LHCN-M2 (cell line): ENCODE data around the gene PCDHGA4. TPM values are rescaled to one million over a fixed set of nuclear protein-coding genes. Genes with fewer than 3 reads are reported as not detected.
"Not testable (repeated sequence)": the region's sequence is repeated elsewhere in the genome, so short reads cannot be mapped to it uniquely, and the experiment has no call there.

ENCODE experiments used
- DNase-seq: peaks from one replicate; pipeline ENCODE4 v3.0.0-alpha.2; 2012; ENCODE audit warnings: low read depth
- polyA plus RNA-seq: library from polyadenylated mRNA; unstranded; fragments of >200 nt; gene quantifications from one replicate; pipeline ENCODE4 v1.2.1, GENCODE V29; 2012; ENCODE audit warnings: missing spikeins
- total RNA-seq: library from RNA; depleted of rRNA; stranded (reverse); fragments of >200 nt; gene quantifications from 2 replicates; pipeline ENCODE4 v1.2.3, GENCODE V29; 2014; rRNA removed

Gene PCDHGA4
- 3.9 and 4.4 TPM in 2 replicates for total RNA-seq
- 2.0 TPM for polyA plus RNA-seq

GRCh38 chr5:141354900-141355469 is at the start of gene PCDHGA4:
PCDHGA4 (plus strand) TSS chr5:141355021; CDS start chr5:141355108, 87 bp downstream.
- peak; percentile 12 for DNase-seq

GRCh38 chr5:141306630-141307029 is 48.2 kb upstream of the PCDHGA4 start:
- no peak for DNase-seq

- no peak for DNase-seq
Measured at GRCh38 chr5:141313711-141314110, 41.1 kb upstream of the PCDHGA4 start.

- not testable (repeated sequence) for DNase-seq
Measured at GRCh38 chr5:141316963-141317362, 37.9 kb upstream of the PCDHGA4 start.

GRCh38 chr5:141319202-141319601 is 35.6 kb upstream of the PCDHGA4 start:
- peak; percentile 10 for DNase-seq

- no peak for DNase-seq
Measured at GRCh38 chr5:141319699-141320098, 35.1 kb upstream of the PCDHGA4 start.

- DNase-seq, result peak; percentile 93
Measured at GRCh38 chr5:141320225-141321169, 34.3 kb upstream of the PCDHGA4 start, which contains the start of gene TAF7. TAF7 (minus strand) TSS chr5:141320784; CDS start chr5:141320044, 740 bp downstream.

- DNase-seq, result no peak
Measured at GRCh38 chr5:141322261-141322660, 32.6 kb upstream of the PCDHGA4 start.

GRCh38 chr5:141326088-141326854 is 28.6 kb upstream of the PCDHGA4 start:
- DNase-seq, result peak; percentile 69

- peak; percentile 13 for DNase-seq
Measured at GRCh38 chr5:141328231-141328630, 26.6 kb upstream of the PCDHGA4 start.

- peak; percentile 76 for DNase-seq
Measured at GRCh38 chr5:141330299-141331080, 24.3 kb upstream of the PCDHGA4 start, which contains the start of gene PCDHGA1. PCDHGA1 (plus strand) TSS chr5:141330514.

GRCh38 chr5:141332571-141332970 is 22.2 kb upstream of the PCDHGA4 start:
- DNase-seq, result not testable (repeated sequence)

- DNase-seq, result peak; percentile 25
Measured at GRCh38 chr5:141338538-141339306, 16.1 kb upstream of the PCDHGA4 start, which contains the start of gene PCDHGA2. PCDHGA2 (plus strand) TSS chr5:141338760.

- not testable (repeated sequence) for DNase-seq
Measured at GRCh38 chr5:141340781-141341354, 14.0 kb upstream of the PCDHGA4 start.

- no peak for DNase-seq
Measured at GRCh38 chr5:141342773-141343172, 12.0 kb upstream of the PCDHGA4 start.

- DNase-seq, result no peak
Measured at GRCh38 chr5:141343242-141343952, 11.4 kb upstream of the PCDHGA4 start, which contains the start of gene PCDHGA3. PCDHGA3 (plus strand) TSS chr5:141343829; CDS start chr5:141344034, 205 bp downstream.

GRCh38 chr5:141343953-141344463 is 10.8 kb upstream of the PCDHGA4 start:
- DNase-seq, result no peak

GRCh38 chr5:141345327-141345726 is 9.5 kb upstream of the PCDHGA4 start:
- DNase-seq, result no peak

GRCh38 chr5:141346017-141346416 is 8.8 kb upstream of the PCDHGA4 start:
- not testable (repeated sequence) for DNase-seq
